Epithelial cell of esophagus (primary cell): Measurements from ENCODE around the gene KRT33A.

Experiments
- DNase-seq: peaks from one replicate; pipeline ENCODE4 v3.0.0; 2010; ENCODE audit warnings: low read depth
- H3K4me3 ChIP-seq: 2 replicates; pipeline ENCODE4 v1.5.1; 2011; ENCODE audit warnings: mild to moderate bottlenecking, low read length, control low read depth
- TF ChIP-seq, protein P1 (sequence below): IDR thresholded peaks from 2 replicates; pipeline ENCODE4 v1.5.1; 2011; ENCODE audit warnings: low read depth, mild to moderate bottlenecking, low read length, control low read depth, inconsistent platforms; ENCODE audit not compliant: insufficient read depth; ENCODE audit errors: missing control alignments

The KRT33A gene

DNA sequence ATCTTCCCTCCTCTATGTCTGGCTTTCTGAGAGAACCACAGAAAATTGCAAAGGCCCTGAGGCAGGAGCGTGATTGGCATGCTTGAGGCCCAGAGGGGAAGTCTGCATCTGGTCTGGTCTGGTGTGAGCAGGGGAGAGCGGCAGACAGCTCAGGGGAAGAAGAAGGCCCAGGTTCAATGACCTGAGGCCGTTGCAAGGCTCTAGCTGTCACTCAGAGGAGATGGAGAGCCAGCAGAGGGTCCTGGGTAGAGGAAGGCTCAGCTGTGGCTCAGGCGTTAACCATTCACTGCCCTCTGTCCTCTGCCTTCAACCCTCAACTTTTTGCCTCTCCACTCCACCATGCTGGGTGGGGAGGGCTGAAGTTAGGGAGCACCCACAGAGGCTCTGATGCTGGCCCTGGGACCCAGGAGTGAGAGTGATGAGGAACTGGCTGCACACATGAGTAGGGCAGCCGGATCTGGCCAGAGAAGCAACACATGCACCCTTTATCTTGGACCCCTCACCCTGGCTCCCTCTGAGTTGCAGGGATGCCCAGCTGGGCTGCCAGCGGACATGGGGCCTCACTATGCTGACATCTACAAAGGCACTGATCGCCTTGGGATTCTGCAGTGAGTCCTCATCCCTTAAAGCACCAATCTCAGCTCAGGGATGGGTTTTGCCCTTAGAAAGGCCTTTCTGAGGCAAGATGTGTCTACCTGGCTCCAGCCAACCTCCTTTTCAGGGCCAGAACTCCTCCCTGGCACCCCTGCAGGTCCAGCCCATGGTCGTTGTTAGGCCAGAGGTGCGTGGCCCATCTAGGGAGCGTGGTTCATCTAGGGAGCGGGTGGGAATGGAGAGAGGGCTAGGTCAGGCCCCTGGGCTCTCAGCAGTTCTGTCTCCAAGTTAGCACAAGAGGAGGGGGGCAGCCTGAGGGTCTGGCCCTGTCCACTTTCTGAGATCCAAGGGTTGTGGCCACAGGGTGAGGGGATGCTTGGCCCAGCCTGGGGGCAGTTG lies 27.4 kb downstream of the KRT33A start:
- TF ChIP-seq, protein P1, sequence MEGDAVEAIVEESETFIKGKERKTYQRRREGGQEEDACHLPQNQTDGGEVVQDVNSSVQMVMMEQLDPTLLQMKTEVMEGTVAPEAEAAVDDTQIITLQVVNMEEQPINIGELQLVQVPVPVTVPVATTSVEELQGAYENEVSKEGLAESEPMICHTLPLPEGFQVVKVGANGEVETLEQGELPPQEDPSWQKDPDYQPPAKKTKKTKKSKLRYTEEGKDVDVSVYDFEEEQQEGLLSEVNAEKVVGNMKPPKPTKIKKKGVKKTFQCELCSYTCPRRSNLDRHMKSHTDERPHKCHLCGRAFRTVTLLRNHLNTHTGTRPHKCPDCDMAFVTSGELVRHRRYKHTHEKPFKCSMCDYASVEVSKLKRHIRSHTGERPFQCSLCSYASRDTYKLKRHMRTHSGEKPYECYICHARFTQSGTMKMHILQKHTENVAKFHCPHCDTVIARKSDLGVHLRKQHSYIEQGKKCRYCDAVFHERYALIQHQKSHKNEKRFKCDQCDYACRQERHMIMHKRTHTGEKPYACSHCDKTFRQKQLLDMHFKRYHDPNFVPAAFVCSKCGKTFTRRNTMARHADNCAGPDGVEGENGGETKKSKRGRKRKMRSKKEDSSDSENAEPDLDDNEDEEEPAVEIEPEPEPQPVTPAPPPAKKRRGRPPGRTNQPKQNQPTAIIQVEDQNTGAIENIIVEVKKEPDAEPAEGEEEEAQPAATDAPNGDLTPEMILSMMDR = no peak
- no peak for DNase-seq
- no peak overlapping the region for H3K4me3 ChIP-seq

DNA sequence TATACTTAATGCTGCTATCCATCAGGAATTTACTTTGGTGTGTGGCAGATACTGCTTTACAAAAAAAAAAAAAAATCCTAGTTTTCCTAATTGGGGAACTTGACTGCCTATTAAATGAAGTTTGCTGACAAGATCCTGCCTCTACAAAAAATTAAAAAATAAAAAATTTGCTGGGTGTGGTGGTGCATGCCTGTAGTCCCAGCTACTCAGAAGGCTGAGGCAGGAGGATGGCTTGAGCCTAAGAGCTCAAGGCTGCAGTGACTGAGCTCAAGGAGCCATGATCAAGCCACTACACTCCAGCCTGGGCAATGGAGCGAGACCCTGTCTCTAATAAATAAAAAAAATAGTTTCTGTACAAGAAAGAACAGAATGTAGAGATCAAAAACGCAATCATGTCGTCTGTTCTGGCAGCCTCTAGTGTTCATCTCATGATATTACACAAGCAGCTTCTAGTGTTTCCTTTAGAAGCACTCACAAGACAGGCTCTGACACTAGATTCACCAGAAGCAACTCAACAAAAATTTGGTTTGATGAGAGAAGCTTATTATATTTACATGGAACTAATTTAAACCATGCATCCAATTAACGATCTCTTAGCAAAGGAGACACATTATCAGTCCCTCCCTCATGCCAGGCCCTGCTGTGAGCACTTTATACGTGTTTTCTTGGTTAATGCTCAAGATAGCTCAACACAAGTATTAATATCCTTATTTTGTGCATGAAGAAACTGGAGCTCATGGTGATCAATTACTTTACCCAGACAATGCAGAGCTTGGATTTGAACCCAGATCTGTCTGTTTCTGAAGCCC lies 28.3 kb downstream of the KRT33A start:
- H3K4me3 ChIP-seq = no peak overlapping the region
- TF ChIP-seq, protein P1 = peak; percentile 92
- DNase-seq = peak; percentile 72

DNA sequence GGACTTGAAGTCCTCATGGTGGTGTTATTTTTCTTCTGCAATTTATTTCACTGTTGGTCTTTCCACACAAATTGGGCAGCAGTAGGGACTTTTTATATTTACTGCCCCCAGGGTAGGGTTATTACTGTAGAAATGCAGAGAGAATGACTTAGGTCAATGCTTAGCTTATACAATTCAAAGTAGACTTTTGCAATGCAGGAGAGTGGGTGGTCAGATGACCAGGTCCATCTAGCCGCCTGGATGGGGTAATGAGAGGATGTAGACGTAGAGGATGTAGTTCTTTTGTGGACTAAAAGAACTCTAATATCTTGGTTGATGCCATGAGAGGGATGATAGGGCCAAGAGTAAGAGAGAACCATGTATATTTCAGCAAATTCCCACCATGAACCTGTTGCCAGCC lies 32.4 kb downstream of the KRT33A start:
- no peak for DNase-seq

DNA sequence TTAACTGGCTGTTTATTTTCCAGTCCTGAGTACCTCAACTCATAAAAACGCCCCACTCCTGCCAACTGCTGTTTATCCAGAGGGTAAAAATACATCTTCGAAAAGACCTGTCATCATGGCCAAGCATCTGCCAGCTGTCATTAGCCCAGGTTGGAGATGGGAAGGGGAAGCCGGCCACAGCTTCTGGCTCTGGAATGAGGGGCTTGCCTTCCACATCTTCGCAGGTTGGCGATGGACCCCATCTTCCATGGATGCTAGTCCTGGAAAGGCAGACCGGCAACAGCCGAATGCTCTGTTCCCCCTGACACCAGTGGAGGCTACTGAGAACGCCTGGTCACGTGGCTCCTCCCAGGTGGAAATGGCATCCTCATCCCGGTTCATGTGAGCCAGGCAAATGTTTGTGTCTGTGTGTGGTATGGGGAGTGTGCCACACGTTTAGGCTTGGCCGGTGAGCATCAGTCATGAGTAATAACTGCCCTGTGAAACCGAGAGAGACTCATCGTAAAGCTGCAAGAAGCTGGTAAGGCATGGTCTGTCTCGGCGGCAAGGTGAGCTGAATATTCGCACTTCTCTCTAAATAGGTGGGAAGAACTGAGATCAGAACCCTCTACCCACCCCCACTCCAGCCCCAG lies 34.7 kb downstream of the KRT33A start:
- peak; percentile 77 for DNase-seq
- TF ChIP-seq, protein P1 = no peak

More for the DNA sequence above, 32.4 kb downstream of the KRT33A start:
- TF ChIP-seq, protein P1 = no peak
- no peak overlapping the region for H3K4me3 ChIP-seq

DNA sequence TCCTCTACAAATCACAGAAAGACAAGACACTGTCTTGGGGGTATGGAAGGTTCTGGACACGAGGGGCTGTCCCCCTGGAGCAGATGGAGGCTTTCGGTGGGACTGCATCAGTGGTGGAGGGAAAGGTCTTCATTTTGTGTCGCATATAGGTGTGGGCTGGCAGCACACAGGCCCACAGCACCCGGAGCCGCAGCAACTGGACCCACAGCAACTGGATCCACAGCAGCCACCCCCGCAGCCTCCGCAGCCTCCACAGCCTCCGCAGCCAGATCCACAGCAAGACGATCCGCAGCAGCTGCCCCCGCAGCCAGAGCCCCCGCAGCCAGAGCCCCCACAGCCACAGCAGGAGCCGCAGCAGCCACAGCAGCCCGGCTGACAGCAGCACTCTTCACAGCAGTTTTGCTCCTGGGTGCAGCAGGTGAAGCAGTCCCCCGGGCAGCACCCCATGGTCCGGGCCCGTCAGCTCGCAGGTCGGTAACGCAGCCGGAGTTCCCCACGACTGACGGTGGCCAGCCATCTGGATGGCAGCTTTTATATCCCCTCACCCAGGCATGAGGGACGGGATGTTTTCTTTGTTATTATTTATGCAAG lies 35.3 kb downstream of the KRT33A start, which contains the start of gene KRTAP17-1:
KRTAP17-1 (minus strand) TSS at position 507 of the 591 bp plus-strand sequence; CDS start at position 447, 60 bp downstream.
- no peak within 1 kb of the TSS for H3K4me3 ChIP-seq
- DNase-seq = no peak
- TF ChIP-seq, protein P1 = no peak

More for the DNA sequence above, 34.7 kb downstream of the KRT33A start:
- H3K4me3 ChIP-seq = no peak overlapping the region

DNA sequence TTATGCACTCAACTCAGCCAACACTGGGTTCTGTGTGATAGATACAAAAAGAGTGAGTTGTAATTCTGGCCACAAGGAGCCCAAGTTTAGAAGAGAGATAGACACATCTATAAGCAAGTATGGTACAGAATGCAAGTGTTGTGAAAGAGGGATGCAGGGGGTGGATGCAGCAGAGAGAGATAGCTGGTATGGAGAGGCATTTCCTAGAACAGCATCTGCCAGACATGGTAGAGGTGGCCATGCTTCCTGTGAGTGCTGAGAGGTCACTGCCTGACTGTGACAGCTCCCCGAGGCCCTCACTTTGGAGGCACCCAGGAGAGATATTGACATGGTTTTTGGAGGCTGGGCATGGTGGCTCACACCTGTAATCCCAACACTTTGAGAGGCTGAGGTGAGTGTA lies 39.5 kb downstream of the KRT33A start:
- TF ChIP-seq, protein P1 = no peak
- H3K4me3 ChIP-seq = no peak overlapping the region
- DNase-seq = no peak
